Medulla oblongata (tissue), 1 donor: ENCODE results near the gene RIN1.
"Not testable (repeated sequence)": the region's sequence is repeated elsewhere in the genome, so short reads cannot be mapped to it uniquely, and the experiment has no call there.

Experiments used
- DNase-seq: peaks from one replicate; pipeline ENCODE4 v3.0.0-alpha.2; 2015; ENCODE audit errors: extremely low spot score

Gene RIN1

DNA sequence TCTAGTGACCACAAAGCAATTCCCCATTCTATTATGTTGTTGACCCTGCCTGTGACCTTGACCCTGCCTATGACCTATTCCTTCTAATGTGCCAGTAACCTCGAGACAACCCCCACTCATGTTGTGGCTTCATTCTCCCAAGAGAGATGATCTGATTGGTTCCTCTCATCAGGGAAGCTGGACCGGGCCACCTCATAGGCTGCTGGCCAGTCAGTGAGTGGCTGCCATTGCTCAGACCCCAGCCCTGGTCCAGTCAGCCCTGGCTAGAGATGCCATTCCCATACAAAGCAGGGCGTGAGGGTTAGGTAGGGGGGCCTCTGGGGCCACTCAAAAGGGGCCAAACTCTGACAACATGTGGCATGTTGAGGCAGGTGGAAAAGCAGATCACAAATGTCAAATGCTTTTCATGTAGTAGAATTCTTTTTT, 23.4 kb upstream of the RIN1 start:
- DNase-seq, result no peak

DNA sequence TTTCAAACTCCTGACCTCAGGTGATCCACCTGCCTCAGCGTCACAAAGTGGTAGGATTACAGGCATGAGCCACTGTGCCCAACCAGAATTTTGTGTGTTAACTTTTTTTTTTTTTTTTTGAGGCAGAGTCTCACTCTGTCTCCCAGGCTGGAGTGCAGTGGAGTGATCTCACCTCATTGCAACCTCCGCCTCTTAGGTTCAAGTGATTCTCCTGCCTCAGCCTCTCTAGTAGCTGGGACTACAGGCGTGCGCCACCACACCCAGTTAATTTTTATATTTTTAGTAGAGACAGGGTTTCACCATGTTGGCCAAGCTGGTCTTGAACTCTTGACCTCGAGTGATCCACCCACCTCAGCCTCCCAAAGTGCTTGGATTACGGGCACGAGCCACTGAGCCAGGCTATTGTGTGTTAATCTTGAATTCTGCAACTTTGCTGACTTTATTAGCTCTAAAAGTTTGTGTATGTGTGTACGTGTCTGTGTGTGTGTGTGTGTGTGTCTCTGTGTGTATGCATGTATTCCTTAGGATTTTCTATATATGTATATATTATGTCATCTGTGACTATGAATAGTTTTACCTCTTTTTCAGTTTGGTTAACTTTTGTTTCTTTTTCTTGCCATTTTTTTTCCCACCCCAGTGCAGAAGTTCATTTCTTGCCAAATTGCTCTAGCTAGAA, 14.5 kb upstream of the RIN1 start:
- DNase-seq, result not testable (repeated sequence)

DNA sequence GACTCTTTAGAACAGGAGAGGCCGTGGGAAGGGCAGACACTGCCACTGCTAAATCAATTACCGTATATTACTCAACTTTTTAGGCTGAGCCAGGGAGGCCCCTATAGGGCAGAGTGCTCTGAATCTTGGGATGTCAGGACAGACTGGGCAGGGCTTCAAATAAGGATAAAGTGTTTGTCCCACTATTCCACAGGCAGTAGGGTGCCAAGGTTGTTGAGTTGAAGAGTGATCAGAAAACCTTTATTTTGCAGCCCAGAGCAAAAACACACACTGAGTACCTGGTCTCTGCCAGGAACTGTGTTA, 12.8 kb upstream of the RIN1 start:
- no peak for DNase-seq

DNA sequence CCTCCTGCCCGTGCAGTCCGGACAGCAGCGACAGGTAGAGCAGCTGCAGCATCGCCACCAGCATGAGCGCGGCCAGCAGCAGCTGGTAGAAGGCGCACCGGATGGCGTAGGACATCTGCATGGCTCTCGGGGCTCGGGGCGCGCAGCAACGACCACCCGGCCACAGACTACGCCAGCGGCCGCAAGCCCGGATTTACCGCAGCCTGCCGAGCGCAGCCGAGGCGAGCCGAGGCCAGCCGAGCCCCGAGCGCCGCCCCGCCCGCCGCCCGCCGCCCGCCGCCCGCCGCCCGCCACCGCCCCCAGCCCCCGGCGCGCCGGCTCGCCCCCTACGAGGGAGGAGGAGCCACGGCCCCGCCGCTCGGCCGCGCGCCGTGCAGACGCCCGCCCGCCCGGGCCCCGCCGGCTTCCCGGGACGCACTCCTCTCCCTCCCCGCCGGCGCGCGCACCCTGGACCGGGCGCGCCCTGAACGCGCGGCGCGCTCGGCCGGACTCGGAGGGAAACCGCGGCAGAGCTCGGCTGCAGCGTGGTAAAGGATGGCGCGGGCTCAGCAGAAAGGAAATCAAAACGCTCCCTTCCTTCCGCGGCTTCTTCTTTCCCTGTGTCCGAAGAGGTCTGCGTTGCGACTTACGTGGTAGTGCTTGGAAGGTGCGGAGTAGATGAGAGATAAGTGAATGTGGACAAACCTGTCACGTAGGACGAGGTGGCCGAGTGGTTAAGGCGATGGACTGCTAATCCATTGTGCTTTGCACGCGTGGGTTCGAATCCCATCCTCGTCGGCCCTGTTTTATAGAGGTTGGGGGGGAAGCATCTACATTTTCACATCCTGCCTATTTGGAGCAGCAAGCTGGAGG, 11.4 kb upstream of the RIN1 start, which contains the start of gene B4GAT1:
TSS of gene B4GAT1 (minus strand) at position 205 of the 852 bp plus-strand sequence. CDS start at position 121, 84 bp downstream.
- peak; percentile 93 for DNase-seq

DNA sequence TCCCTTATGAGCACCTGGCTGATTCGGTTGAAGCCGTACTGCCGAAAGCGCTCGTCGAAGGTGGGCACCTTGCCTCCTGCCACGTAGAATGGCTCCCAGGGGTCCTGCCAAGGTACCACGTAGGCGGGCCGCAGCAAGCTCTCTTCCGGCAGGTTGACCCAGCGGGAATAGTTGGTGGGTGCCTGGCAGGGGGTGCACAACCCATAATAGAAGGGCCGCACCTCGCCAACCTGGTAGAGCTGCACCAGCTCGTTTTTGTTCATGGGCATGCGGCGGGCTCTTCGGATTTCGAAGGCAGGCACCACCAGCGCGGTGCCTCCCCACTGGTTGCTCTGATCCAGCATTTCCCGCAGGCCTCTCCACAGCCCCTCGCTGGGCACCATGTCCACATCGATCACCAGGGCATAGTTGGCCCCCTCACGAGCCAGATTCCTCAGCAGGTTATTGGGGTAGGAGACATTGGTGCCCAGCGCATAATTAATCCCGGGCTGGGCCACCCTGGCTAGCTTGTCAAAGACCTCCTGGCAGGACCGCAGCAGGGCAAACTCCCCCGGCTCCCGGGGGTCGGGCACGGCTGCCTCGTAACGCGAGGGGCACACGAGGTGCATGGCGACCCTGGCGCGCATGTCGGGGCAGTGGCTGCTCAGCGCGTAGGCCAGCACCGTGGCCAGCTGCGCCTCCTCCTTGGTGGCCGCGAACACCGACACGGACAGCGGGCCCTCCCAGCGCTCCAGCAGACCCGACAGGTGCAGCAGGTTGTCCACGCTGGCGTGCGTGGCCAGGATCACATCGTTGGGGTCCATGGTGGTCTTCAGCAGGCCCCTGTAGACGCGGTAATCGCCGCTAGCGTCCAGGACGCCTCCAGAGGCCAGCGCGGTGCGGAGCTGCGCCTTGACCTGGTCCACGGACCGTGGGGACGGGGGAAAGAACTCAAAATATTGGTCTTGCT, 10.5 kb upstream of the RIN1 start:
- no peak for DNase-seq

DNA sequence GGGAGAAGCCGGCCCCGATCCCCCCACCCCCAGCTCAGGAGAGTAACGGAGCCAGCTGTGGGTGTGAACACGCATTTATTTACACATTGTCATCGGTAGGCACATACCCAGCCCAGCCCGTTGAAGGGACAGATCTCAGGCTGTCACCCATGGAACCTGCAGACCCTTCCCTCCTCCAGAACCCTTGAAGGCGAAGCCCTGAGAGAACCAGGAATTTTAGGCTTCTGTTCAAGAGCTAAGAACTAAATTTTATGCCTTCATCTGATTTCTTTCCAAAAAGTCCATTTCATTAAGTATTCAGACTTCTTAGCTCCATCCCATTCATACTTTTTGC, 9.0 kb upstream of the RIN1 start:
- no peak for DNase-seq

DNA sequence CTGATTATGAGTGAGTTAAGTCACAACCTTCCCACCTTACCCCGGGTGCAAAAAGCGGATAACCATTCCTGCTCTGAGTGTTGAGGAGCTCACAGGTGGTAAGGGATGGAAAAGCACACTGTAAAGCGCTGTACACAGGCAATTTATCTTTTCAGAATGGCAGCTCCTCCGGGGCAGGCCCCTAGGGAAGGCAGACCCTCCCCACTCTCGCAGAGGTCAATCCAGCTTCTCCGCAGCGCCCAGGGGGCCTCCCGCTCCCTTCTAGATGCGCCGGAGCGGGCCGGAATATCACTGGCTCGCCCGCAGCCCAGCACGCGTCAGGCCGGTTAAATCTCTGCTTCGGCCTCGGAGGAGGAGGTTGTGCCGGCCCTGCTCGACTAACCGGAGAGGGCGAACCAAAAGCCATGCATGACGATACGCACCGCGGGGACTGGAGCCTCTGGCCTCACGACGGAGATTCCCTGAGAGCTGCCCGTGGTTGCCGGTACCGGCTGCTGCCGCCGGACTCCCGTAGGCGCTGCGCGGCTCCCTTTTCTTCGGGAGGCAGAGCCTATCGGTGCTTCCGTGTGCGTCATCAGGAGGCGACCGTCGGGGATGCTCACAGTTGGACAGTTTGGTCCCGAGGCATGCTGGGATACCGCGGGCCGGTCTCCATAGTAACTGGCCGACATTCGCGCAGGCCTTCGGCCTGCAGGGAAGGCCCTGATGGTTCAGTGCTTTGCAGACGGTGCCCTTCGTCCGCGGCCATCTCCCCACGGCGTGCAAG, 8.5 kb upstream of the RIN1 start, which contains the start of gene BRMS1:
TSS of gene BRMS1 (minus strand) at position 555 of the 766 bp plus-strand sequence. CDS start 2,870 bp downstream, outside the sequence.
- DNase-seq, result peak; percentile 97

DNA sequence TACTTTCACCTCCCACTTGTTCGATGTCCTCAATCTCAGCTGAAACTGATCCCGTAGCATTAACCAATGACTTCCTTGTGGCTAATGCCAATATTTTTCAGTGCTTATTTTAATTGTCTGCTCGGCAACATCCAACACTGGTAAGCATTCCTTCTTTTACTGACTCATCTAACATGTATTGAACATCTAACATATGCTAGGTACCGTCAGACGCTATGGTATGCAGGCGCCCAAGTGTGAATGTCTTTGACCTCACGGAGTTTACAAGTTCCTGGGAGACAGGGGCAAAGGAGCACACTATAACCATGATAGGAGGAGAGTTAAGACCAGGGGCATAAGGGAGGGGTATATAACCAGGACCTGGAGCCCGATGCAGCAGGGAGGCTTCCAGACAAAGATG, 6.9 kb upstream of the RIN1 start:
- no peak for DNase-seq

DNA sequence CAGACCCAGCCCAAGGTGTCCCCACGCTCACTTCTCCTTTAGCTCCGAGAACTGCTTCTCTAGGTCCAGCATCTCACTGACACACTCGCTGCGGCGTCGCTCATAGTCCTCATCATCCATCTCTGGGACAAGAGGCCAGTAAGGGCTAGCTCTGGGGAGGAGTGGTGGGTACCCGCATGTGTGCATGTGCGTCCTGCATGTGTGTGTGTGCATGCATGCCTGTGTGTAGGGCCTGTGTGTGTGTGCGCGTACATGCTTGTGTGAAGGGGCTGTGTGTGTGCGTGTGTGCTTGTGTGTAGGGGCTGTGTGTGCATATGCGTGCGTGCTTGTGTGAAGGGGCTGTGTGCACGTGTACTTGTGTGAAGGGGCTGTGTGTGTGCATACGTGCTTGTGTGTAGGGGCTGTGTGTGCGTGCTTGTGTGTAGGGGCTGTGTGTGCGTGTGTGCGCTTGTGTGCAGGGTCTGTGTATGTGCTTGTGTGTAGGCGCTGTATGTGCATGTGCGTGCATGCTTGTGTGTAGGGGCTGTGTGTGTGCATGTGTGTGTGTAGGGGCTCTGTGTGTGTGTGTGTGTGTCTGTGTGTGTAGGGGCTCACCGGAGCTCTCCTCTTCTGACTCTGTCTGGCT, 5.4 kb upstream of the RIN1 start:
- DNase-seq, result no peak

DNA sequence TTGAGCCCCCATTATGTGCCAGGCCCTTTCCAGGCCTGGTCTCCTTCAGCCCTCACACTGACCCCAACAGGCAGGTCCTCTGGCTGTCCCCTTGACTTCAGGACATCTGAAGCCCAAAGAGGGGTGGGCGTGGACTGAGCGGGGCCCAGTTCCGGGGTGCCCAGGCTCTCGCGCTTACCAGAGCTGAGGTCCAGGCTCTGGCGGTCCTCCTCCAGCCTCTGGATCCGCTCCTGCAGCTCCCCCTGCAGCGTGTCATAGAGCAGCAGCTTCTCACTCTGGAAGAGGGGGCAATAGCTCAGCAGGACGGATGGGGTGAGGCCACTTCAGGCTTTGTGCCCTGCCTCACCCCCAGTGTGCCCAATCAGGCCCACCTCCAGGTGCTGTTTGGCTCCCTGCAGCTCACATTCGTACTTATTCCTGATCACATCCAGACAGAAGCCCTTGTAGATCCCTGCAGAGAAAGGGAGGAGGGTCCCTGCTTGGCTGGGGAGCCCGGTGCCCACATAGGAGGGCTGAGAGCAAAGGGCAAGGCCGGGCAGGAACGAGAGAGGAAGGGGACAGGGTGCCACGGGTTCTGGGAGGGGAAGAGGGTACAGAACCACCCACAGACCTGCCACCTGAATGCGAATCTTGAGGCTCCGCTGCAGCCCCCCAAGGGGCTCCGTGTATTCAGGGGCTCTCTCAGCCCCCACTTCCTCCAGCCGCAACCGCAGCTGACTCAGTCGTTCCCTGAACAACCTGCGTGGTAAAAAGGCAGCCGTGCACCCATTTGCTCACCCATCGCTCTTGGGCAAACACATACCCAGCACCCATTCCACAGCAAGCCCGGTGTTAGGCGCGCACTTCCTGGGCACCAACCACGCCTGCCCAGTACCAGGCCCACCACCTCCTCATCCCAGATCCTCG, 4.6 kb upstream of the RIN1 start:
- DNase-seq, result no peak

DNA sequence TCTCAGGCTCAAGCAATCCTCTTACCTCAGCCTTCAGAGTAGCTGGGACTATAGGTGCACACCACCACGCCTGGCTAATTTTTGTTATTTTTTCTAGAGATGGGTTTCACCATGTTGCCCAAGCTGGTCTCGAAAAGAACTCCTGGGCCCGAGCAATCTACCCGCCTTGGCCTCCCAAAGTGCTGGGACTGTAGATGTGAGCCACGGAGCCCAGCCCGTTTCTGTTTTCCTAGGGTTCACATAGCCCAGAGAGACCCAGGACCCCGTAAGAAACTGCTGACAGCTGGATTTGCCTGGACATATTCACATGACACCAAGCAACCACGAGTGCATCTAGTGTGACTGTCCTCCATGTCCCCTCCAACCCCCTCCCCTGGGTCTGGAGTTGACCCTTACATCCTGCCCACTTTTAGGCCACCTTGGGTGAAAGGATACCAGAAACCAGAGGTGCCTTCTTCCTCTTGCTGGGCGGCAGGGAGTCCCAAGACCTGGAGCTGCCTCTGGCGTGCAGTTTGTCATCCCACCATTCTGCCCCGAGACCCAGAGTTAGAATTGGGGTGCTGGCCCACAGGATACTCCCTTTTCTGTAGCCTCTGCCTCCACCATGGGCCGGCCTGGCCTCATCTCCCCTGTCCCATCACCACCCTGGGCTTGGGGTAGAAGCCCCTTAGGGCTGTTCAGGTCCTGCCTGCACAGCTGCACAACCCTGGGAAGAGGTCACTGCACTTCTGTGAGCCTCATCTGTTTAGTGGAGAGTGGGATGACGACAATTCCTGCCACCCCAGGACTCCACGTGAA, 3.7 kb upstream of the RIN1 start:
- no peak for DNase-seq

DNA sequence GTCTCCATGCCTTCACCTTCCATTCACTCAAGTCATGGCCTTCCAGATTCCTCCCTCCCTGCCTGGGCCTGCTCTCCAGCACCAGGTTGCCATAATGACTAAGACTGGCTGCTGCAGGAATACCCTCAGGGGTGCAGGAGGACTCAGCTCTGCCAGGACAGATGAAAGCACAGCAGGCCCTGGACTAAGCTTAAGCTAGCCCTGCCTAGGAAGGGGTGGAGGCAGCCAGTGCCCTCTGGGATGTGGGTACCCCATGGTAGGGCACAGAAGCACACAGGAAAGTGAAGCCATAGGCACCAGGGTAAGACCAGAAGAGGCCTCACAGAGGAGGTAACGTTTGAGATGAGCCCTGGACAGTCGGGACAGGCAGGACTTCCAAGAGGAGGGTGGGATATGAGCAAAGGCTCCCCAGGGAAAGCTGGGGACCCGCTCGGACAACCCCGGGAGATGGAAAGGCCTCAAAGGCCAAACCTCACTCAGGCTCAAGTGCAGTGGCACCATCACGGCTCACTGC, 3.0 kb upstream of the RIN1 start:
- no peak for DNase-seq

DNA sequence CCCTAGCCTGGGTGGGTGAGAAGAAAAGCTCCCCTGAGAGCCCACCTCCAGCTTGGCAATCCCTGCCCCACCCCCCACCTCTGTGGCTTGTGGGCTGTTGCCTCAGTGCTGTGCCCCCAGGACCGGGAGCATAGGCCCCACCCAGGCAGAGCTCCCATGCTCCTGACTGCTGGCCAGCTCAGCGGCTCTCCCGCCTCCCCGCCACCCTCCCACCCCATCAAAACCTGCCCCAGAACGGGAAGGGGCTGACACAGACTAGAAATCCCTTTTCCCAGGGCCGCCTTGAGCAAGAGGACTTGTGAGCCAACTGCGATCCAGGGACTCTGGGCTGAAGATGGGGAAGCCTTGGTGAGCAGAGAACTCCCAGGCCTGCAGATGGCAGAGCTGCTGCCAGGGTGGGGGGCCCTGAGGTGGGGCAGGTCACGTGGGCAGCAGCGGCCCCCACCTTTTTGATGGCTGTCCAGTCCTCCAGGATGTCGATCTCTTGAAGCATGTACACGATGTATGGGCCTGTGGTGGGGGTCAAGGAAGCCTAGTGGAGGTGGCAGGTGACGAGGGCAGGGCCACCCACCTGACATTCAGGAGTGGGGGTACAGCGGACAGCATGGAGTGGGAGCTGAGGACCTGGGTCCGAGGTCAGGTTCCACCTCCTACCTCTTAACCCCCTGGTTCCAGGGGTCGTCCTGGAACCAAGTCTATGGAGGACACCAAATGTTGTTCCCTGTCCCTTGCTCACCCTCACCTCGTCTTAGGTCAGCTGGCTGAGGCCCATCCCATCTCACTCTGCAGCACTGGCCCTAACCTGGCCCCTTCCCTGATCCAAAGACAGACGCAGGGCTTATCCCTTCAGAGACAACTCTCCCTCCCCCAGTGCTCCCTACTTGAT, 2.3 kb upstream of the RIN1 start:
- no peak for DNase-seq

DNA sequence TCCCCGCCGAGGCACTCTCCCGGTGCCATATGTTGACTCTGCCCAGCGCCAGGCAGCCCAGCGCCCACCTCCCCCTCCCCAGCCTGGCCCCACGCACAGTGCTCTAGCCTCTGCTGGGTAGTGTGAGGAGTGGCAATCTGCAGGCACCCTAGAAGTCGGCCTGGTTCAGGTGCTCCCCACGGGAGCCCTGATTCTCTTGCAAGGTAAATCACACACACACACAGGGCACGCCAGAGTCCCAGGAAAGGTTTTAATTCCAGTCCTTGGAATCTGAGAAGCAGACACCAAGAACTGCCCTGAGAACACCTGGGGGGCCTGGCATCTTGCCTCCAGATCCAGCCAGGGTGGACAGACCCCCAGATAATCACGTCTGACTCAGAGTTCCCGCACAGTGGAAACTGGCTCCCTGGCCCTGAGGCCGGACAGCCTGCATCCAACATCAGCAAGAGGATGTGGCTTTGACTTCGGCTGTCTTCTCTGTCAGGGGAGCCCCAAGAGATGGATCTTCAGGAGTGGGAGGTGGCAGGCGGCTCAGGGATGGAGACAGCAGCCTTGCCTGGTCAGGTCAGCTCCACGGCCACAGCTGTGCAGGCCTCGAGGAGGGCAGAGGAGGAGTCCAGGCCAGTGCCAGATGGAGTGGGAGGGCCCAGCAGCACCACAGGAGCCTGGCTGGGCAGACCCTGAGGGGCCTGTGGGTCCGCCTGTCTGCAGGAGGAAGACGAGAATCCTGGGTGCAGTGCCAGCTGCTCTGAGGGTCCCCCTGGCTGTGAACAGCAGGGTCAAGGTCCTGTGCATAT, 1.1 kb upstream of the RIN1 start:
- DNase-seq, result no peak

DNA sequence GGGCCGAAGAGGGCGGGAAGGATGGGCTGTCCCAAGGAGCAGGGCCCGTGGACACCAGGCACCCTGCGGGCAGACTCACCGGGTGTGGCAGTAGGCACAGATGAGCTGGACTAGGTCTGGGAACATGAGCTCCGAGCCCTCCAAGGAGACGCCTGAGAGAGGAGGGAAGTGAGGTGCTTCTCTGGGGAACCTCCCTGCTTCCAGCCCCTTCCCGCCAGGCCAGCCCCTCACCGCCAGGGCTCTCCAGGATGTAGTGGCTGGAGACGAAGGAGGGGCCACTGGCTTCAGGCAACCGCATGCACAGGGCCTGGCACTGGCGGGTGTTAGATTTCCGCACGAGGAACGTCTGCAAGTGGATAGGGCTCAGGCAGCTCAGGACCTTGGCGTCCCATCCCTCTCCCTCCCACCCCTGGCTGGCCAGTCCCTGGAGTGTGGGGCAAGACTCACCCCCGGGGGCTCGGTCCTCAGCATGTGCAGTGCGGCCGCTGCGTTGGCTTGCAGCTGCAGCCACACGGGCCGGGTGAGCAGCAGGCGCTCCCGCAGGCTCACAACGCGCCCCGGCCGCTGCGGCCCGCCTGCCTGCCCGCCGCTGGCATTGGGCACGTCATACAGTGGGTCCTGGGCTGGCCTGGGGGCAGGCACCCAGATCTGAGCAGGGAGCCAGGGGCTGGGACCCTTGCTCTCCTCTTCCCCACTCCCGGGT, 552 bp downstream of the RIN1 start:
- no peak for DNase-seq
